CD4-positive, alpha-beta T cell treated with Interleukin-1 beta for 1 hour (primary cell): Measurements from ENCODE around the gene YIPF4.
A peak's percentile ranks its signal among the peaks of the same experiment; 100 is the strongest.
"Not testable (repeated sequence)": the region's sequence is repeated elsewhere in the genome, so short reads cannot be mapped to it uniquely, and the experiment has no call there.

Source experiments
- DNase-seq, 2 donors: peaks; one replicate each; pipeline ENCODE4 v3.0.0-alpha.2; 2020 to 2022

The YIPF4 gene

DNA sequence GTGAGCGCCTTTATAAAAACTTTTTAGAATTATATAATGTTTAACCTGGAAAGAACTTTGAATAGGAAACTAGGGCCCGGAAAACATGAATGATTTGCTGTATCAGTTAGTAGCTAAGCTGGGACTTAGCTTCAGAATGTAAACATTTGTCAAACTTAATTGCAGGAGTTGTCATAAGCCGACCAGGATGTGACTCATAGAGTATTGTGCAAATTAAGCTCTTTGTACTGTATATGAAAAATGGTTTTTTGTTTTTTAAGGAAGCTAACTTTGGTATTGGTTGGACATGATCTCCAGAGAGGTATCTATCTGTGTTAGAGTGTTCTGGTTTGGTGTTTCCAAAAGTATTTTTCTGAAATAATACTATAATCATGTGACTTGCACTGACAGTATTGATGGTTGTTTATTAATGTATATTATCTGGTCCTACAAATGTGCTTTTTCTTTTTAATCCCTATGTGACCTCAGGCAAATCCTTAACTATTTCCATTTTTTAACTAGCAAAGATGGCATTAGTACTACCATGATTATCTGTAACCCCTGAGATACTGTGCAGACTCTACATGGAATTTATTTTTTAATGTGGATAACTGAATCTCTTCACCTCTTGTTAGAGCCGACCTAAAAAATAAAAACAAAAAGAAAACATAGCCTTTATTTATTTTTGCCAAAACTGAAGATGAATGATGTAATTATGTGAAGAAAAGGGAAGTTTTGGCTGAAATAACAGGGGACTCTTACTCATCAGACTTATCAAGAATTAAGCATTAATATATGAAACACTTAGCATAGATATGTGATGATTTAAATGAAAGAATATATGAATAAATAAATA, 11.7 kb downstream of the YIPF4 start:
- no peak for DNase-seq

DNA sequence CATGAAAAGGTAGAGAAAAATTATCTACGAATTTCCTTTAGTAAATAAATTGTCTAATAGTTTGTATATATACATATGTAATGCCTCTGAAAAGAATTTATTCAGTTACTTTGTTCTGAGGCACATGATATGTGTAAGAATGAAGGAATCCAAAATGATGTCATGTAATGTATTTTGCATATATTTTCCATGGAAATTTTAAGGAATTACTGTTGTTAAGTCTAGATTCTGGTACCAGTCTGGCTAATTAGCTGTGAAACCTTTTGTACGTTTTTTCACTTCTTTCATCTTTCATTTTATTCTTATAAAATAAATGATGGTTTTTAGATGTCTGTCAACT, 12.3 kb downstream of the YIPF4 start:
- DNase-seq = no peak

DNA sequence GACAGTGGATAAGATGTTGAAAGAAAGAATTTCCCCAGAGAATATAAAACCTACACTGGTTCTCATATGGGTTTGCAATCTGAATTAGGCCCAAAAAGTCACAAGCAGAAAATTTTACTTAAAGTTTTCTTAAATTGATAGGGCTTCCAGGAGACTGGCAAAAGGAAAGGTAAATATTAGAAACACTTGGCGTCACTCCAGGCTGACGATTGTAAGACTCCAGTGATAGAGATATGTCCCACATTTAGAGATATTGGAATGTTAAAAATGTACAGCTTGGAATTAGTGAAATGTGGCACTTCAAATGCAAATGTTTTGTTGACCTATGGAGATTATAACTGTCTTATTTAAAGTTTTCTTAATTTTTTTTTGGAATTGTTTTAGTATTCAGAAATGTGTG, 14.0 kb downstream of the YIPF4 start:
- DNase-seq = no peak

- DNase-seq = not testable (repeated sequence)
Measured at GRCh38 chr2:32293493-32293892, 15.8 kb downstream of the YIPF4 start.

- not testable (repeated sequence) for DNase-seq
Measured at GRCh38 chr2:32293966-32294562, 16.4 kb downstream of the YIPF4 start.

- DNase-seq = no peak
Measured at GRCh38 chr2:32310577-32310976, 32.9 kb downstream of the YIPF4 start.

- no peak for DNase-seq
Measured at GRCh38 chr2:32314886-32315285, 37.2 kb downstream of the YIPF4 start.

- not testable (repeated sequence) for DNase-seq
Measured at GRCh38 chr2:32328679-32329078, 51.0 kb downstream of the YIPF4 start.

GRCh38 chr2:32329180-32329980, 51.7 kb downstream of the YIPF4 start:
- DNase-seq = not testable (repeated sequence)

- DNase-seq = no peak
Measured at GRCh38 chr2:32330136-32330535, 52.4 kb downstream of the YIPF4 start.

- no peak for DNase-seq
Measured at GRCh38 chr2:32342801-32343200, 65.1 kb downstream of the YIPF4 start.

- DNase-seq = not testable (repeated sequence)
Measured at GRCh38 chr2:32350797-32351196, 73.1 kb downstream of the YIPF4 start.

DNA sequence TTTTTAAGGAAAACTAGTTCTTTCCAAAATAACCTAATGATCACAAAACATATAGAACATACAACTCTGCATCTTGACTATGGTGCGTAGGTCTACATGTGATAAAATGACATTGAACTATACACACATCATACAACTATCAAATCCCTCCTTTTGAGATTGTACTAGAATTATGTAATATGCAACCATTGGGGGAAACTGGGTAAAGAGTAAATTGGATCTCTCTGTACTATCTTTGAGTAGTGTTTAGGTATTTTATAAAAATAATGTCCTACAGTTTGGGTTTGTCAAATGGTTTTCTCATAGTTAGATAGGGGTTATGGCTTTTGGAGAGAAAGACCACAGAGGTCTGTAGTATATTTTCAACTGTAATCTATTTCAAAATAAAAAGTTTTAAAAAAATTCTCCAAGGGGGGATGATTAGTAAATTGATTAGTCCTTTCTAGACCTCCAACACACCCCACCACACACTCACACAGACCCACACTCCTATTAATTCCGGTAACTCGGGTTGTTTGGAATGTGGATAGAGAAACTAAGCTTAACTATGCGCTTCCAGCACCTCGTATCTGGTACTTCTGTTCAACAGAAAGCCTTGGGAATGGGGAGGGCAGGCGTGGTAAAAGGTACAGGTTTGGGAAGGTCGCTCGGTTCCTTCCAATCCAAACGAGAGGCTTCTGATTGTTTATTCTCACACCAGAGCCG, 78.4 kb downstream of the YIPF4 start:
- DNase-seq = no peak

- DNase-seq = peak; percentile 92 to 96
Measured at GRCh38 chr2:32356681-32357317, 79.1 kb downstream of the YIPF4 start, which contains the start of gene BIRC6. TSS of gene BIRC6 (plus strand) at chr2:32357023. CDS start at chr2:32357162, 139 bp downstream.

DNA sequence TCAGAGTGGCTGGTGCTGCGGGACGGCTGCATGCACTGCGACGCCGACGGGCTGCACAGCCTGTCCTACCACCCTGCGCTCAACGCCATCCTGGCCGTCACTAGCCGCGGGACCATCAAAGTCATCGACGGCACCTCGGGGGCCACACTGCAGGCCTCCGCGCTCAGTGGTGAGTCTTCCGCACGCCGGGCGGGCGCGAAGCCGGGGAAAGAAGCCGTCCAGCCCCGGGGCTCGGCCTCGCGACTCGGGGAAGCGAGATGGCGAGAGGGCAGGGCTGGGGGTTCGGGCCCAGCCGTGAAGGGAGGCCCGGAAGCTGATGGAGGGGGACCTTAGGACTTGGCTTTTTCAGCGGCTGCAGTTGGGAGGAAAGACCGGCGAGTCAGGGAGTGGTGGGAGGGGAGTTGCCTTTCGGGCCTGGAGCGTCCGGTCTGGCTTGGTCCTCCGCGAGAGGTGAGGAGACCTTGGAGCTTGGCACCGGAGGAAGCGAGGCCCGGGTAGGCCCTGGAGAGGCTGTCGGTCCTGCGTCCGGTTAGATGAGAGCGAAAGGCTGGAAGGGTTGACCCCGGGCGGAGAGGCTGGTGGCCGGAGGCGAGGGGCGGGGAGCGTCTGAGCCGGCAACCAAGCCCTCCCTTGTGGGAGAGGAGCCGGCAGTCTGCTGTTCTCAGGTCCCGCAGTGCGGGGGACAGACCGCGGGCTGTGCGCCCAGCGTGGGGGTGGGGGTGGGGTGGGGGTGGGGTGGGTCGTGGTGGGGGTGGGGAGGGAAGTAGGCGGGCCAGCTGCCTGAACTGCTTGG, 79.8 kb downstream of the YIPF4 start:
- DNase-seq = peak in 1 of 2 donors; percentile 16

DNA sequence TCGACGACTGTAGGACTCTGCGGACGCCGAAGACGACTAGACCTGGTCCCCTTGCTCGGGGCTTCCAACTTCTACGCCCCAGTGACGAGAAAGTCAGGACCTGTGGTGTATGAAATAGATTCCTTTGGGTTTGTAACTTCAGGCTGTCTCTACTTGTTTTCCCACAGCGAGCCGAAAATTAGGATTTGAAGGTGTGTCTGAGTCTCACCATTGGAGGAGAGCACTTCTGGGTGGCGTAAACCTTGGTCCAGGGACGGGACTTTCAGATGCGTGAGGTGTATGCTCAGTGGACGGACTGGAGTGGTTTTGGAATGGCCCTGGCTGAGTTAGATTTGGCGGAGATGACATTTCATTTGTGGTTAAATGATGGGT, 80.4 kb downstream of the YIPF4 start:
- DNase-seq = peak in 1 of 2 donors; percentile 7

DNA sequence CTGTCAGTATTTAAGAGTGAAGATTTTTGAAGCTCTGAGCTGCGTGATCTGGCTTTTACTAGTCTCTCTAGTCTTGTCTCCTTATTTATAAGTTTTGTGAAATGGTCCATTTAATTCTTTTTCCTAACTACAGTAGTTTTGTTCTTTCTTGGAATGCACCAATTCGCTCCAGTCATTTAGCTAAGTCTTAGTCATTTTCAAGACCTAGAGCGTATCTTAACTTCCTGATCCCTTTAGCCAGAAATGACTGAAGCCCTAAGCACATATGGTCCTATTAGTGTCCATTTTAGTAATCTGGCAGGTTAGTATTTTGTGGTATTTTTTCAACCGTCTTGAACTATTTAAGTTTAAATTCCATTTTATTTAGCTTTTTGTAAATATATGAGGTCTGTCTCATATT, 82.7 kb downstream of the YIPF4 start:
- DNase-seq = no peak

DNA sequence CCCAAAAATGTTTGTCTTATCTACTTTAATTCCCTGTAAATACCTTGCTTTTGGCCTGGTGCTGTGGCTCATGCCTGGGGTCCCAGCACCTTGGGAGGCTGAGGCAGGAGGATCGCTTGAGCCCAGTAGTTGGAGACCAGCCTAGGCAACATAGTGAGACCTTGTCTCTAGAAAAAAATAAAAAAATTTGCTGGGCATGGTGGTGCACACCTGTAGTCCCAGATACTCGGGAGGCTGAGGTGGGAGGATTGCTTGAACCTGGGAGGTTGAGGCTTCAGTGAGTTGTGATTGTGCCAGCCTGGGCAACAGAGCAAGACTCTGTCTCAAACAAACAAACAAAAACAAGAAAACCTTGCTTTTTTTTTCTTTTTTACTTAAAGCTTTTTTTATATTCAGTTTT, 85.3 kb downstream of the YIPF4 start:
- not testable (repeated sequence) for DNase-seq

- DNase-seq = no peak
Measured at GRCh38 chr2:32363597-32363996, 85.9 kb downstream of the YIPF4 start.

GRCh38 chr2:32364290-32364689, 86.6 kb downstream of the YIPF4 start:
- not testable (repeated sequence) for DNase-seq

DNA sequence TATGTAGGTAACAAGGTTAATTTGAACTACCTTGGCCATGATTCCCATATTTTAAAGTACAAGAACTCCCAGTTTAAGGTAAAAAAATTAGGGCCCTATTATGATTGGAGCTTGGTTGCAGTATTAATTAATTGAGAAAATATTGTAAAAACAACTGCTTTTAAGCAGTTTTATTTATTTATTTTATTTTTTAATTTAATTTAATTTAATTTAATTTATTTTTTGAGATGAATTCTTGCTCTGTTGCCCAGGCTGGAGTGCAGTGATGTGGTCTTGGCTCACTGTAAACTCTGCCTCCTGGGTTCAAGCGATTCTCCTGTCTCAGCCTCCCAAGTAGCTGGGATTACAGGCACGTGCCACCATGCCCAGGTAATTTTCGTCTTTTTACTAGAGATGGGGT, 88.0 kb downstream of the YIPF4 start:
- DNase-seq = not testable (repeated sequence)
